ENCODE results near the gene FAM181A. TPM values are rescaled to one million over a fixed set of nuclear protein-coding genes. Genes with fewer than 3 reads are reported as not detected.

Gene FAM181A
- total RNA-seq, 1 experiment from 2014 or later, result not detected

GRCh38 chr14:93892505-93892839 is 34.7 kb upstream of the FAM181A start:
- Histone ChIP-seq H3K27me3 (ENCODE audit: insufficient read depth, low read depth) (peaks cover 78% of the 10 kb centered on the region), H3K79me2 (ENCODE audit: low read depth) (no peaks in the 10 kb centered on the region), H3K4me3 (no peak overlapping the region), H3F3A (ENCODE audit: insufficient read depth, low read depth) (no peaks in the 10 kb centered on the region), H4K20me1 (ENCODE audit: insufficient read depth) (no peaks in the 10 kb centered on the region), H3K4me2 (no peak overlapping the region), H2AFZ (no peak overlapping the region), H3K27ac (no peak overlapping the region), H3K9me3 (ENCODE audit: insufficient read depth, low read depth) (no peaks in the 10 kb centered on the region), H3K36me3 (ENCODE audit: low read depth) (no peaks in the 10 kb centered on the region), H3K4me1 (replicated peaks; ENCODE audit: insufficient read depth) (no peaks in the 10 kb centered on the region), H3K9me2 (ENCODE audit: insufficient read depth) (no peaks in the 10 kb centered on the region)
- TF ChIP-seq, protein P1, sequence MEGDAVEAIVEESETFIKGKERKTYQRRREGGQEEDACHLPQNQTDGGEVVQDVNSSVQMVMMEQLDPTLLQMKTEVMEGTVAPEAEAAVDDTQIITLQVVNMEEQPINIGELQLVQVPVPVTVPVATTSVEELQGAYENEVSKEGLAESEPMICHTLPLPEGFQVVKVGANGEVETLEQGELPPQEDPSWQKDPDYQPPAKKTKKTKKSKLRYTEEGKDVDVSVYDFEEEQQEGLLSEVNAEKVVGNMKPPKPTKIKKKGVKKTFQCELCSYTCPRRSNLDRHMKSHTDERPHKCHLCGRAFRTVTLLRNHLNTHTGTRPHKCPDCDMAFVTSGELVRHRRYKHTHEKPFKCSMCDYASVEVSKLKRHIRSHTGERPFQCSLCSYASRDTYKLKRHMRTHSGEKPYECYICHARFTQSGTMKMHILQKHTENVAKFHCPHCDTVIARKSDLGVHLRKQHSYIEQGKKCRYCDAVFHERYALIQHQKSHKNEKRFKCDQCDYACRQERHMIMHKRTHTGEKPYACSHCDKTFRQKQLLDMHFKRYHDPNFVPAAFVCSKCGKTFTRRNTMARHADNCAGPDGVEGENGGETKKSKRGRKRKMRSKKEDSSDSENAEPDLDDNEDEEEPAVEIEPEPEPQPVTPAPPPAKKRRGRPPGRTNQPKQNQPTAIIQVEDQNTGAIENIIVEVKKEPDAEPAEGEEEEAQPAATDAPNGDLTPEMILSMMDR (conservative IDR thresholded peaks at IDR 0.05), result no peak
- TF ChIP-seq EZH2 (IDR thresholded peaks at IDR 0.05; ENCODE audit: low read depth), result no peak
- intact Hi-C loops (cut with micrococcal nuclease; ENCODE audit: unreplicated experiment), result no loop called here
- no peak for DNase-seq
- CTCF ChIA-PET, result no interaction called here
- BruUV-seq (replicated peaks), result no TSS peak
- POLR2A ChIA-PET (ENCODE audit: unreplicated experiment), result no interaction called here

- TF ChIP-seq EZH2 (IDR thresholded peaks at IDR 0.05; ENCODE audit: low read depth), result no peak
- TF ChIP-seq, protein P1 (conservative IDR thresholded peaks at IDR 0.05), result peak; percentile 93
- Histone ChIP-seq H3K4me2 (no peak overlapping the region), H3K9me2 (ENCODE audit: insufficient read depth) (no peaks in the 10 kb centered on the region), H3K27me3 (ENCODE audit: insufficient read depth, low read depth) (peaks cover 82% of the 10 kb centered on the region), H2AFZ (no peak overlapping the region), H3K36me3 (ENCODE audit: low read depth) (no peaks in the 10 kb centered on the region), H4K20me1 (ENCODE audit: insufficient read depth) (no peaks in the 10 kb centered on the region), H3K4me1 (replicated peaks; ENCODE audit: insufficient read depth) (no peaks in the 10 kb centered on the region), H3K27ac (no peak overlapping the region), H3K79me2 (ENCODE audit: low read depth) (no peaks in the 10 kb centered on the region), H3K4me3 (no peak overlapping the region), H3F3A (ENCODE audit: insufficient read depth, low read depth) (no peaks in the 10 kb centered on the region), H3K9me3 (ENCODE audit: insufficient read depth, low read depth) (no peaks in the 10 kb centered on the region)
- ChIA-PET CTCF (no interaction called here), POLR2A (ENCODE audit: unreplicated experiment) (no interaction called here)
- intact Hi-C loops (cut with micrococcal nuclease; ENCODE audit: unreplicated experiment), result no loop called here
- peak in 1 of 2 experiments; percentile 20 for DNase-seq
- BruUV-seq (replicated peaks), result no TSS peak
These were observed 34.1 kb upstream of the FAM181A start for GRCh38 chr14:93892923-93893558.

DNA sequence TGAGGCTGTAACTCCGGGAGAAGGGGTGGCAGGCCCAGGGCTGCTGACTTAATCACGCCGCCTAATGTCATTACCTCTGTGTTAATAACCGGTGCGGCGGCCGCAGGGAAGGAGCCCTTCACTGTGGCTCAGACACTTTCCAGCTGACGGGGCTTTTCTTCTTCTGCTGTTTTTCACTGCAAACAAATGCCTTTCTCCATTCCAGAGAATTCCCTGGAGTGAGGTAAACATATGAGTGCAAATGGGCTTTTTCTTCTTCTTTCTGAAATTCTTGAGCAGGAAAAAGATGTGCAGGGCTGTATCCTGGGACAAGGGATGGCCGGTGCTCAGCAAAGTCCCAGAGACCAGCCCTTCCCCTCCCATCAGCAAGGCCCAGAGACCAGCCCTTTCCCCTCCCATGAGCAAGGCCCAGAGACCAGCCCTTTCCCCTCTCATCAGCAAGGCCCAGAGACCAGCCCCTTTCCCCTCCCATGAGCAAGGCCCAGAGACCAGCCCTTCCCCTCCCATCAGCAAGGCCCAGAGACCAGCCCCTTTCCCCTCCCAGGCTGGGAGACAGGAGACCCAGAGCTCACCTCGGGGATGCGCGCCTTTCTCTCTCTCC is 33.4 kb upstream of the FAM181A start:
- Histone ChIP-seq H2AFZ (no peak overlapping the region), H3K9me3 (ENCODE audit: insufficient read depth, low read depth) (no peaks in the 10 kb centered on the region), H3K36me3 (ENCODE audit: low read depth) (no peaks in the 10 kb centered on the region), H3K27ac (no peak overlapping the region), H3K79me2 (ENCODE audit: low read depth) (no peaks in the 10 kb centered on the region), H3F3A (ENCODE audit: insufficient read depth, low read depth) (no peaks in the 10 kb centered on the region), H3K27me3 (ENCODE audit: insufficient read depth, low read depth) (peaks cover 82% of the 10 kb centered on the region), H3K4me1 (replicated peaks; ENCODE audit: insufficient read depth) (no peaks in the 10 kb centered on the region), H3K4me2 (no peak overlapping the region), H3K9me2 (ENCODE audit: insufficient read depth) (no peaks in the 10 kb centered on the region), H3K4me3 (no peak overlapping the region), H4K20me1 (ENCODE audit: insufficient read depth) (no peaks in the 10 kb centered on the region)
- POLR2A ChIA-PET (ENCODE audit: unreplicated experiment), result no interaction called here
- TF ChIP-seq EZH2 (IDR thresholded peaks at IDR 0.05; ENCODE audit: low read depth), result no peak
- TF ChIP-seq, protein P1 (conservative IDR thresholded peaks at IDR 0.05), result no peak
- intact Hi-C loops (cut with micrococcal nuclease; ENCODE audit: unreplicated experiment), result no loop called here
- no peak for DNase-seq
- BruUV-seq (replicated peaks), result no TSS peak
- CTCF ChIA-PET, result no interaction called here
